ENCODE measurements around the gene CXCL14.
"Not testable (repeated sequence)": the region's sequence is repeated elsewhere in the genome, so short reads cannot be mapped to it uniquely, and the experiment has no call there.

CXCL14 gene

GRCh38 chr5:135535420-135535819 is 43.4 kb downstream of the CXCL14 start:
- H3K9me3 ChIP-seq (ENCODE audit: control insufficient read depth, low read length): no peaks in the 10 kb centered on the region
- no peaks in the 10 kb centered on the region for H3K36me3 ChIP-seq (ENCODE audit: control insufficient read depth, insufficient read depth, low read length)
- H3K4me1 ChIP-seq (ENCODE audit: control insufficient read depth, insufficient read depth, low read length): peaks cover 22% of the 10 kb centered on the region
- H3K27me3 ChIP-seq (ENCODE audit: control insufficient read depth, insufficient read depth, low read length, poor library complexity, severe bottlenecking): peaks cover 100% of the 10 kb centered on the region
- peak overlapping the region; percentile 3 for H3K4me3 ChIP-seq (ENCODE audit: insufficient read depth, low read depth, low read length)
- WGBS, 2 experiments: 2% methylated on average over 44 of the region's 44 CpGs
- H3K27ac ChIP-seq (ENCODE audit: insufficient read depth, low read depth, low read length, poor library complexity, severe bottlenecking): no peak overlapping the region

DNA sequence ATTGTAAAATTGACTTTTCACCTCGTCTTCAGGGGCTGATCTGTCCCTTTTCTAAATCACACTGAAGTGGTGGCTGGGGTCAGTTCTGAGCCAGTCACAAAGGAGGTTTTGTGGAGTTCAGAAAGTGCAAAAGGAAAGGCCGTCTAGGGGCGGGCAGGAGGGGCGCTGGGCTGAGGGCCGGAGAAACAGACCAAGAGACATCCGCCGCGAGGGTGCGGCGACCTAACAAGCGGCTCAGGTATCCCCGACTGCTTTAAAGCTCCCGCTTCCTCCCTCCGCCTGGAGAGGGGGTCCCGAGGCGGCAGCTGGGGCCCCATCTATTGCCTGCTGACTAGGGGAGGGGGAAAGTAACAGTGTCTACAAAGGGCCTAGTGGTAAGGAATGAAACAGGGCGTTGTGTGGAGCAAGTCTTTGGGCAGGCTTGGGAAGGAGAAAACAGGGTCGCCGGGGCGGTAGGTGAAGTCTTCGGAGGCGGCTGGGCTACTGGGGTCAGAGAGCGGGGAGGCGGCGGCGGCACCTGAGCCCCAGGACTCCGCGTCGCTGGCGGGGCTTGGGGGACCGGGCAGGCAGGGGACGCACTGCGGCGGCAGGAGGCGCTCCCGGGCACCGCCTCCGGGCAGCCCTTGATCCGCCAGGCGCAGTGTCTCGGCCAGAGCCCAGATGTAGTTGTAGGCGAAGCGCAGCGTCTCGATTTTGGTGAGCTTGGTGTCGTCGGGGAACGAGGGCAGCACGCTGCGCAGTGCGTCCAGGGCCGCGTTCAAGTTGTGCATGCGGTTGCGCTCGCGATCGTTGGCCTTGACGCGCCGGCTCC is 44.0 kb downstream of the CXCL14 start:
- H3K36me3 ChIP-seq (ENCODE audit: control insufficient read depth, insufficient read depth, low read length): no peaks in the 10 kb centered on the region
- H3K9me3 ChIP-seq (ENCODE audit: control insufficient read depth, low read length): no peaks in the 10 kb centered on the region
- peaks cover 22% of the 10 kb centered on the region for H3K4me1 ChIP-seq (ENCODE audit: control insufficient read depth, insufficient read depth, low read length)
- peaks cover 100% of the 10 kb centered on the region for H3K27me3 ChIP-seq (ENCODE audit: control insufficient read depth, insufficient read depth, low read length, poor library complexity, severe bottlenecking)
- no peak overlapping the region for H3K27ac ChIP-seq (ENCODE audit: insufficient read depth, low read depth, low read length, poor library complexity, severe bottlenecking)
- 1% methylated on average over 61 of the region's 61 CpGs for WGBS, 2 experiments
- peak overlapping the region; percentile 4 for H3K4me3 ChIP-seq (ENCODE audit: insufficient read depth, low read depth, low read length)

DNA sequence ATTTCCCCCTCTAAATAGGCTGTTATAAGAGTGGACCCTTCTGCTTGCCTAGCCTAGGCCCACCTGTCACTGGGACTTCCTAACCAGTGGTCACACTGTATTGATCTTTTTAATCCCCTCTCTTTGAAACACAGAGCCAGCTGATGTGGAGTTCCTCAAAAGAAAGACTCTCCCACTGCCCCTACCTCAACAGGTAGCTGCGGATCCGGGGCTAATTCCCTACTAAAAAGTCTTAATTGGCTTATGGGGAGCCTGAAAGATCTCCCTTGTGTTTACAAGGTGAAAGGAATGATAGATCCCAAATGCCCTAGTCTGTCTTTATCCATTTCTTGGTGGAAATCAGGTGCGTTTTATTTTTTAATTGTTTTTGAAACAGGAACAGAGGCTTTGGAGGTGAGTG is 45.0 kb downstream of the CXCL14 start:
- Histone ChIP-seq H3K27me3 (ENCODE audit: control insufficient read depth, insufficient read depth, low read length, poor library complexity, severe bottlenecking) (peaks cover 100% of the 10 kb centered on the region), H3K36me3 (ENCODE audit: control insufficient read depth, insufficient read depth, low read length) (no peaks in the 10 kb centered on the region), H3K4me3 (ENCODE audit: insufficient read depth, low read depth, low read length) (no peak overlapping the region), H3K9me3 (ENCODE audit: control insufficient read depth, low read length) (no peaks in the 10 kb centered on the region), H3K27ac (ENCODE audit: insufficient read depth, low read depth, low read length, poor library complexity, severe bottlenecking) (no peak overlapping the region), H3K4me1 (ENCODE audit: control insufficient read depth, insufficient read depth, low read length) (peaks cover 22% of the 10 kb centered on the region)
- 4 to 19% methylated on average over 3 of the region's 3 CpGs for WGBS, 2 experiments

- Histone ChIP-seq H3K27ac (ENCODE audit: insufficient read depth, low read depth, low read length, poor library complexity, severe bottlenecking) (no peak overlapping the region), H3K9me3 (ENCODE audit: control insufficient read depth, low read length) (no peaks in the 10 kb centered on the region), H3K4me1 (ENCODE audit: control insufficient read depth, insufficient read depth, low read length) (peaks cover 22% of the 10 kb centered on the region), H3K36me3 (ENCODE audit: control insufficient read depth, insufficient read depth, low read length) (no peaks in the 10 kb centered on the region), H3K27me3 (ENCODE audit: control insufficient read depth, insufficient read depth, low read length, poor library complexity, severe bottlenecking) (peaks cover 100% of the 10 kb centered on the region), H3K4me3 (ENCODE audit: insufficient read depth, low read depth, low read length) (no peak overlapping the region)
- WGBS, 2 experiments: 17% methylated on average over 1 of the region's 3 CpGs; no CpG with 5 or more reads in 1 of the 2 experiments
Measured at GRCh38 chr5:135533334-135533733, 45.5 kb downstream of the CXCL14 start.

DNA sequence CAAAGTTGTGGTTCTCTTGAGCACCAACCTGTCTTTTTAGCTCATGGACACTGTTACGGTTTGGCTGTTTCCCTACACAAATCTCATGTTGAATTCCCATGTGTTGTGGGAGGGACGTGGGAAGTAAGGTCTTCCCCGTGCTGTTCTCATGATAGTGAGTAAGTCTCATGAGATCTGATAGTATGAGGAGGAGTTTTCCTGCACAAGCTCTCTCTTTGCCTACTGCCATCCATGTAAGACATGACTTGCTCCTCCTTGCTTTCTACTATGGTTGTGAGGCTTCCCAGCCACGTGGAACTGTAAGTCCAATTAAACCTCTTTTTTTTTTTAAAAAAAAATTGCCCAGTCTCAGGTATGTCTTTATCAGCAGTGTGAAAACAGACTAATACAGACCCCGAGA is 49.2 kb downstream of the CXCL14 start:
- not testable (repeated sequence) for H3K36me3 ChIP-seq (ENCODE audit: control insufficient read depth, insufficient read depth, low read length); H3K27ac ChIP-seq (ENCODE audit: insufficient read depth, low read depth, low read length, poor library complexity, severe bottlenecking); H3K4me3 ChIP-seq (ENCODE audit: insufficient read depth, low read depth, low read length); H3K9me3 ChIP-seq (ENCODE audit: control insufficient read depth, low read length)
- Histone ChIP-seq H3K27me3 (ENCODE audit: control insufficient read depth, insufficient read depth, low read length, poor library complexity, severe bottlenecking) (peaks cover 100% of the 10 kb centered on the region), H3K4me1 (ENCODE audit: control insufficient read depth, insufficient read depth, low read length) (peaks cover 17% of the 10 kb centered on the region)
- WGBS, 2 experiments: 66 to 80% methylated on average over 5 of the region's 5 CpGs

GRCh38 chr5:135526924-135527323 is 51.9 kb downstream of the CXCL14 start:
- H3K27ac ChIP-seq (ENCODE audit: insufficient read depth, low read depth, low read length, poor library complexity, severe bottlenecking): no peak overlapping the region
- H3K27me3 ChIP-seq (ENCODE audit: control insufficient read depth, insufficient read depth, low read length, poor library complexity, severe bottlenecking): peaks cover 79% of the 10 kb centered on the region
- H3K4me3 ChIP-seq (ENCODE audit: insufficient read depth, low read depth, low read length): no peak overlapping the region
- no peaks in the 10 kb centered on the region for H3K9me3 ChIP-seq (ENCODE audit: control insufficient read depth, low read length)
- H3K36me3 ChIP-seq (ENCODE audit: control insufficient read depth, insufficient read depth, low read length): no peaks in the 10 kb centered on the region
- H3K4me1 ChIP-seq (ENCODE audit: control insufficient read depth, insufficient read depth, low read length): no peaks in the 10 kb centered on the region

- H3K27me3 ChIP-seq (ENCODE audit: control insufficient read depth, insufficient read depth, low read length, poor library complexity, severe bottlenecking): peaks cover 30% of the 10 kb centered on the region
- H3K4me1 ChIP-seq (ENCODE audit: control insufficient read depth, insufficient read depth, low read length): no peaks in the 10 kb centered on the region
- WGBS, 2 experiments: 75 to 86% methylated on average over 1 to 2 of the region's 2 CpGs
- no peaks in the 10 kb centered on the region for H3K9me3 ChIP-seq (ENCODE audit: control insufficient read depth, low read length)
- no peak overlapping the region for H3K27ac ChIP-seq (ENCODE audit: insufficient read depth, low read depth, low read length, poor library complexity, severe bottlenecking)
- no peak overlapping the region for H3K4me3 ChIP-seq (ENCODE audit: insufficient read depth, low read depth, low read length)
- H3K36me3 ChIP-seq (ENCODE audit: control insufficient read depth, insufficient read depth, low read length): no peaks in the 10 kb centered on the region
Measured at GRCh38 chr5:135521964-135522363, 56.8 kb downstream of the CXCL14 start.

All from ectodermal cell (in vitro differentiated cells).